Stimulated activated CD8-positive, alpha-beta memory T cell treated with anti-CD3 and anti-CD28 coated beads, Interleukin-12 subunit alpha, Interleukin-12 subunit beta, amount 100 ng/mL, for 4 hours (primary cell): ENCODE measurements around the gene PPP1R37.
A peak's percentile ranks its signal among the peaks of the same experiment; 100 is the strongest.

Source experiments
- DNase-seq: peaks from one replicate; pipeline ENCODE4 v3.0.0-alpha.2; 2020; ENCODE audit warnings: low read depth

The PPP1R37 gene, protein sequence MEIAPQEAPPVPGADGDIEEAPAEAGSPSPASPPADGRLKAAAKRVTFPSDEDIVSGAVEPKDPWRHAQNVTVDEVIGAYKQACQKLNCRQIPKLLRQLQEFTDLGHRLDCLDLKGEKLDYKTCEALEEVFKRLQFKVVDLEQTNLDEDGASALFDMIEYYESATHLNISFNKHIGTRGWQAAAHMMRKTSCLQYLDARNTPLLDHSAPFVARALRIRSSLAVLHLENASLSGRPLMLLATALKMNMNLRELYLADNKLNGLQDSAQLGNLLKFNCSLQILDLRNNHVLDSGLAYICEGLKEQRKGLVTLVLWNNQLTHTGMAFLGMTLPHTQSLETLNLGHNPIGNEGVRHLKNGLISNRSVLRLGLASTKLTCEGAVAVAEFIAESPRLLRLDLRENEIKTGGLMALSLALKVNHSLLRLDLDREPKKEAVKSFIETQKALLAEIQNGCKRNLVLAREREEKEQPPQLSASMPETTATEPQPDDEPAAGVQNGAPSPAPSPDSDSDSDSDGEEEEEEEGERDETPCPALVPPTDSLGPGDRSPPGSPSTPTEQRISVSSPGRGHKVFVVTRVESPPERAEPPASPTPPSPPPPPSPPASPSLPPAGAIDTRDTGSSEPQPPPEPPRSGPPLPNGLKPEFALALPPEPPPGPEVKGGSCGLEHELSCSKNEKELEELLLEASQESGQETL

DNA sequence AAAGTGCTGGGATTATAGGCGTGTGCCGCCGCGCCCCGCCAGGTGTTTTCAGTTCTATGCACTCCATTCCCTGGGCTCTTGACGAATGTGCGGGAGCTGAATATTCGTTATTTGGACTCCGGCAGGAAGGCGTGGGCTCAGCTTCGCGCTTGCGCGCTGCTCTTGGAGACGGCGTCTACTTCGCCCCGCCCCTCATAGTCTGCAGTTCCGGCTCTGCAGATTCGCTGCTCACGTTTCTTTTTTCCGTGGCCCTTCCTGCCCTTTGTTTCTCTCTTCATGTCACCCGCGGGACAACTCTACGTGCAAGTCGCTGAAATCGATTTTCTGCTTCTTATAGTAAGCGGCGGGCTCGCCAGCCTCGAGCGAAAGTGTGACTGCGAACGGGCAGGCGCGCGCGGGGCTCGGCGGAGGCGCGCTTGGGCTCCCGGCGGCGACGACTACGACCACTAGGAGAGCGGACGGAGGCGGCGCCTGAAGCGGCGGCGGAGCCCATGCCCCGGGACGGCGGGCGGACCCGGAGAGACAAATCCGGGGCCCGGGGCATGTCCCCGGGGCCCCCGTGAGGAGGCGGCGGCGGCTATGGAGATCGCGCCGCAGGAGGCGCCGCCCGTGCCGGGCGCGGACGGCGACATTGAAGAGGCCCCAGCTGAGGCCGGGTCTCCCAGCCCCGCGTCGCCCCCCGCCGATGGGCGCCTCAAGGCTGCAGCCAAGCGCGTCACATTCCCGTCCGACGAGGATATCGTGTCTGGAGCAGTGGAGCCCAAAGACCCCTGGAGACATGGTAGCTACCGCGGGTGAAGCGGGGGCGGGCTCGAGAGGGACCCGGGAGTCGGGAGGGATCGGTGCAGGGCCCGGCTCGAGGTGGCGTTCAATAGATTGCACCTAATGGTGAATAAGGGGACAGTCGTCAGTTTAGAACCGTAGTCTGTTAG, at the start of gene PPP1R37:
Gene PPP1R37 (plus strand): TSS at position 433 of the 932 bp plus-strand sequence. CDS start 147 bp downstream, at position 580.
- peak; percentile 86 for DNase-seq

DNA sequence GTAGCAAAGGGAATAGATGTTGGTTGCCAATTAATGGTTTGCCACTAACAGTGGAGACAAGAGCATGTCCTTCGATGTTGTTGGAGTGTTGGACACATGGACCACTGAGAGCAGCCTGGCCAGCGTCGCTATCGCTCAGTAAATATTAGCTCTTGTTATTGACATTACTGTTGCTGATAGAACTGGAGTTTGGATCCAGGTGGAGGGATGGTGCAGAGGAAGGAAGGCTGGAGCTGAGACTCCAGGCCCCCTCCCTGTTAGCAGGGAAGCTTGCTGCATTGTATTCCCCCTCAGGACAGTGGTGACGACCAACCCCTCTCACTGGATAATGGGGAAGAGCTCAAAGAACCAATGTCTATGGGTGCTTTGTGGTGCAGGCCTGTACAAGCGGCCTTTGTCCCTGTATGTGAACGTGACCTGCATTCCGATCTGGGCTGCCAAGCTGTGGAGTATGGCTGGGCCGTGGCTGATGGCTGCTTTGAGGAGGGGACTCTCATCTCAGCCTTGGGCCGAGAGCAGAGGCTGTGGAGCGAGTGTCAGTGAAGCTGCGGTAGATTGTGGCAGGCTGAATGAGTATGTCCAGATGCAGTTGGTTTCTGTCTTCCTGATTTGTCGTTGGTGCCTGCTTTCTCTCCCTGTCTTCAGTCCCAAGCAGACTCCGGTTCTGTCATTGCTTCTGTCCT, 47.2 kb upstream of the PPP1R37 start:
- no peak for DNase-seq

GRCh38 chr19:45046355-45046754, 46.6 kb upstream of the PPP1R37 start:
- no peak for DNase-seq

DNA sequence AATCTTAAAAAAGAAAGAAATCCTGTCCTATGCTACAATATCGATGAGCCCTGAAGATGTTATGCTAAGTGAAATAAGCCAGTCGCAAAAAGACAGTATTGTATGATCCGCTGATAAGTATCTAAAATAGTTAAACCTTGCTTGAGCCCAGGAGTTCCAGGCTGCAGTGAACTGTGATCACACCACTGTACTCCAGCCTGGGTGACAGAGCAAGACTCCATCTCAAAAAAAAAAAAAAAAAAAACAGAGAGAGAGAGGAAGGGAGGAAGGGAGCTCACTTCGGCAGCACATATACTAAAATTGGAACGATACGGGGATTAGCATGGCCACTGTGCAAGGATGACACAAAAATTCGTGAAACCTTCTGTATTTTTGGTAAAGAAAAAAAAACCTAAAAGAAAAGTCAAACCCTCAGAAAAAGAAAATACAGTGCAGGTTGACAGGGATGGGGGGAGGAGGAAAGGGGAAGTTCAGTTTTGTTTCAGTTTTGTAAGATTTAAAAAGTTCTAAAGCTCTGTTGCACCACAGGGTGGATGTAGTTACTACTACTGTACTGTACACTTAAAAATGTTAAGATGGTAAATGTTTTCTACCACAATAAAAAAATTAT, 45.7 kb upstream of the PPP1R37 start:
- no peak for DNase-seq

DNA sequence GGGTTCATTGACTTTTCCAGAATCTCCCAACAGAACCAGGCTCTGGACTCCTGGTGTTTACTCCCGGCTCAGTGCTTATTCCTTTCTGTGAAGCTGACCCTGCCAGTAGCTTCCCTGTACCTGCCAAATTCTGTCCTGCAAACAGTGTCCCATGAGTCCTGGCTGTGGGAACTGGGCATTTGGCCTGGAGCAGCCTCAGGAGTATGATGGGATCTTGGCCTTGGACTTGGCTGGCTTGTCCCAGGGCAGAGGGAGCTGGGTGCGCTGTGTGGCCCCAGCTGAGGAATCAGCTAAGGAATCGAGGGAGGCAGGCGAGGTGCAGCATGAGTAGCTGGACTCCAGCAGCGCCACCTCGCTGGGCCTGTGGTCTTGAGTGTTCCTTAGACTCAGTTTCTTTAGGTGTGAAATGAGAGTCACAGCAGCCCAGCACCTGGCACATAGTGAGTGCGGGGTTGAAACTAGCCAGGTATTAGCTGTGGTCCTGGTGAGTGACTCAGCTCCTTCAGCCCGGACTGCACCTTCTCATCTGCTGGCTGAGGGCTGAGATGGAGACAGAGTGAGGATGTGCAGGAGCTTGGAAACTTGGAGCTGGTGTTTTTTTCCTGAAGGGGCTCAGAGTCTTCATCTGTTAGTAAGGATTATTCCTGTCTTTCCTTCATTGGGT, 43.8 kb upstream of the PPP1R37 start:
- no peak for DNase-seq

GRCh38 chr19:45050036-45050435, 42.9 kb upstream of the PPP1R37 start:
- no peak for DNase-seq

- no peak for DNase-seq
Measured at GRCh38 chr19:45051929-45052579, 40.9 kb upstream of the PPP1R37 start.

DNA sequence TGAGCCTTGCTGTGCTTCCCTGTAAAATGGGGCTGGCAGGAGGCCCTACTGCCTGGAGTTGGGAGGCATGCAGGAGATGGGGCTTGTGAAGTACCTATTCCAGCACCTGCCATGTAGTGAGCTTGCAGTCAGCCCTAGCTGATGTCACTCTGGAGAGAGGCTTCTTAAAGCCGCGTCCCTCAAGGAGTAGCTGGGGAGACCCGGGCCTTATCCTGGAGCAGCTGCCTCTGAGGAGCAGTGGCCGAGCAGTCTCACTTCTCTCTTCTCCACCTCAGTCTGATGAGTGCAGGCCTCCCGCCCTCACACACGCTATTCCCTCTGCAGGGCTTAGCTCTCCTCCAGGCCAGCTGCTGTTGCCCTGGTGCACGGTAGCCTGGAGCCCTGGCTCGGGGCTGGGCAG, 36.1 kb upstream of the PPP1R37 start:
- no peak for DNase-seq

DNA sequence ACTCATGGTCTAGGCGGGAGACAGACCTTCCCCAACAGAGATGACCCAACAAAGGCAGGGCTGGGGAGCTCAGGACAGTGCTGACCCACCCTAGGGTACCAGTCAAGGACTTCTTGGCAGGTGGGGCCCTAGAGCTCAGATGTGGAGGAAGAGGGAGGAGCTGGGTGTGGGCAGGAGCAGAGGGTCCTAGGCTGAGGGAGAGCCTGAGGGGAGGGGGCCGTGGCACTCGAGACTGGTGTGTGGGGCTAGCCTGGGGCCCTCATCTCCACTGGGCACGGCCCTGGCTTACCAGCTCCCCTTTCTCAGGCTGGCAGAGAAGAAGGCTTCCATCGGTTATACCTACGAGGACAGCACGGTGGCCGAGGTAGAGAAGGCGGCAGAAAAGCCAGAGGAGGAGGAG, 35.5 kb upstream of the PPP1R37 start:
- DNase-seq, result no peak

DNA sequence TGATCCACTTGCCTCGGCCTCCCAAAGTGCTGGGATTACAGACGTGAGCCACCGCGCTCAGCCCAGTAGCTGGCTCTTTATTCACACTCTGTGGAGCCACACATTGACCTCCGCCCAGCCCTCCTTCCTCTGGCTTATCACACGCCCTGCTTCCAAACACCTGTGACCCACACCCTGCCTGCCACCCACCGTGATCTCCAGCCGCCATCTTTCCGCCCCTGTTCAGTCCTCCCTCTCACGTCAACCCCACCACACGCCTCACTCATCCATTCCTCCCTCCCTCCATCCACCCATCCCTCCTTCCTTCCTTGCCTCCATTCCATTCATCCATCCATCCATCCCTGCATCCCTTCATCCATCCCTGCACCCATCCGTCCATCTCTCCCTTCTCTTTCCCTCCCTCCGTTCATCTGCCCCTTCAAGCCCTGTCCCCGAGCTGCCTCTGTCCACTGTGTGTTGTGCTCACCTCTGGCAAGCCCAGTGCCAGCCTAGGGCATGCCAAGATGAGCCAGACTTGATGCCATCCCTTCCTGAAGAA, 34.3 kb upstream of the PPP1R37 start:
- no peak for DNase-seq

- DNase-seq, result peak; percentile 60
Measured at GRCh38 chr19:45059258-45059965, 33.6 kb upstream of the PPP1R37 start.

DNA sequence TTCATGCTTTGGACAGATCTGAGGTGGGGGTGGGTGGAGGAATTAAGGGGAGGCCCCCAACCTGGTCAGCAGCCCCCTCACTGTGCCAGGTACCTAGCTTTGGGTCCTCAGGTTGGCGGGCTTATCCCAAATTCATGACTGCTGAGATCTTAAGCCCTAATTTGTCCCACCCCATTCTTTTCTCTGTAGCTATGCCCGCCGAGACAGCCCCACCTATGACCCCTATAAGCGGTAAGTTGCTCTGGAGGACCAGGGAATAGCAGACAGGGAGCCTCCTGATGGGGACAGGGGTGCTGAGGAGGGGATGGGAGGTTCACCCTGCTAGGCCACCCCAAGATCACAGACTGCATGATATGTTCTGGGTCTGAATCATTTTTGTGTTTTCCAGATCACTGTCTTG, 31.0 kb upstream of the PPP1R37 start:
- no peak for DNase-seq

- DNase-seq, result no peak
Measured at GRCh38 chr19:45063851-45064801, 28.9 kb upstream of the PPP1R37 start.

- DNase-seq, result no peak
Measured at GRCh38 chr19:45066921-45067661, 25.9 kb upstream of the PPP1R37 start.

- DNase-seq, result no peak
Measured at GRCh38 chr19:45068041-45068440, 24.9 kb upstream of the PPP1R37 start.

- DNase-seq, result no peak
Measured at GRCh38 chr19:45069056-45069455, 23.9 kb upstream of the PPP1R37 start.

- no peak for DNase-seq
Measured at GRCh38 chr19:45070214-45070613, 22.8 kb upstream of the PPP1R37 start.
